Measurements from ENCODE around the gene INPP5K. TPM values are rescaled to one million over a fixed set of nuclear protein-coding genes. Genes with fewer than 3 reads are reported as not detected.

INPP5K gene
- total and polyA plus RNA-seq, 2 experiments from 2014 or later, result 36.1 to 42.3 TPM

- Histone ChIP-seq H3K9me3 (ENCODE audit: low read depth) (no peaks in the 10 kb centered on the region), H3K36me3 (ENCODE audit: low read depth) (no peaks in the 10 kb centered on the region), H3K79me2 (ENCODE audit: insufficient read depth) (peaks cover 25% of the 10 kb centered on the region), H3K27ac (no peak overlapping the region), H2AFZ (no peak overlapping the region), H3K4me1 (ENCODE audit: insufficient read depth) (peaks cover 34% of the 10 kb centered on the region), H3K4me3 (no peak overlapping the region), H3K9me2 (ENCODE audit: insufficient read depth) (no peaks in the 10 kb centered on the region), H3K4me2 (ENCODE audit: unreplicated experiment) (no peak overlapping the region), H3F3A (ENCODE audit: insufficient read depth) (peaks cover 25% of the 10 kb centered on the region), H3K27me3 (replicated peaks; ENCODE audit: insufficient read depth) (no peaks in the 10 kb centered on the region), H4K20me1 (ENCODE audit: insufficient read depth) (no peaks in the 10 kb centered on the region), H3K9ac (no peak overlapping the region)
- no peak for DNase-seq
- TF ChIP-seq EZH2 (IDR thresholded peaks at IDR 0.05; ENCODE audit: insufficient read depth, poor library complexity, severe bottlenecking) (no peak), EZH2phosphoT487 (IDR thresholded peaks at IDR 0.05; ENCODE audit: insufficient read depth, low read depth) (no peak)
- in situ Hi-C loops (cut with MboI), result no loop called here
- 93 to 100% methylated on average over 15 to 23 of the region's 23 CpGs for WGBS, 2 experiments (ENCODE audit: low coverage in 1 of 2, low lambda C conversion rate in 2 of 2, missing lambda C conversion rate in 2 of 2)
These were observed 23.0 kb downstream of the INPP5K start for GRCh38 chr17:1493291-1493980.

DNA sequence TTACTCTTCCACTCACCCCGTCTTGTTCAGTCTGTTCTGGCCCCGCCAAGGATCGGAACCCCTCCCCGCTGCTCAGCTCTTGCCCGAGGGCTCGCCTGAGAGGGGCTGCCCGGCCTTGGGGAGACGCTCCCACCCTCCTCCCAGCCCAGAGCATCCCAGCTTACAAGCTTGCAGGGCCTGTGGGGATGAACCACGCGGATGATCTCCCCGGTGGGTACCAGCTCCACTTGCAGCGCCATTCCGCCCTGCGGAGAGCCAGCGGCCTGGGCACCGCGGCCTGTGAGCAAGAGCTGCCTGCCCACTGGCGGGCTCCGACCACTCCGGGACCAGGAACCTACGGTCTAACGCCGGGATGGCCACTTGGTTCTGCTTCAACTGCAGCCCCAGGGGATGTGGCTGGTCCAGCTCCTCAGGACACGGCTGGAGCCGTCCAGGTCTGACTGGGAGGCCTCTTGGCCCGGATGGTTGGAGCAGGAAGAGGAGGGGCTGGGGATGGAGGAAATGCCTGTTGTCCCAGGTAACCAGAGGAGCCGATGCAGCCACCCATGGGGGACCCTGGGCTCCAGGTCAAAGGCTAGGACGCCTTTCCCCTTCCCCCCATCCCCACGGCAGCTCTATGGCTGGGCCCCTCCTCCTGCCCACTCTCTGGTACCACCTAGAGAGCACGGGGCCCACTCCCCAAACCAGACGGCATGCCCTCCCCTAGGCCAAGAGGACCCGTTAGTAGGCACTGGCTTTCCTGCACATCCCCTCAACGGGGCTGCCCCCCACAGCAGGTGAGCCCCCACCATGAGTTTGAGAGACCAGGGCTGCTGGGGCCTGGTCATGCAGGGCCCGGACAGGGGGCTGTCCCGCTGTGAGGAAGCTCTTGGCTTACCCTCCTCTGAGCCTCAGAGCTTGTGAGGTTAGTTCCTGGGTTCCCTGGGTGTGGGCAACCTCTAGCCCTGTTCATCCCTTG lies 23.9 kb downstream of the INPP5K start, which contains the start of gene MYO1C:
Gene MYO1C (minus strand): TSS at position 438 of the 958 bp plus-strand sequence. CDS start 199 bp downstream, at position 239.
- 85 to 86% methylated on average over 31 to 35 of the region's 35 CpGs for WGBS, 2 experiments (ENCODE audit: low coverage in 1 of 2, low lambda C conversion rate in 2 of 2, missing lambda C conversion rate in 2 of 2)
- Histone ChIP-seq H3K9ac (peak within 1 kb of the TSS; percentile 84), H3K9me2 (ENCODE audit: insufficient read depth) (no peaks in the 10 kb centered on the region), H3K27me3 (replicated peaks; ENCODE audit: insufficient read depth) (no peaks in the 10 kb centered on the region), H3K36me3 (ENCODE audit: low read depth) (no peaks in the 10 kb centered on the region), H3K9me3 (ENCODE audit: low read depth) (no peaks in the 10 kb centered on the region), H4K20me1 (ENCODE audit: insufficient read depth) (no peaks in the 10 kb centered on the region), H3K4me2 (ENCODE audit: unreplicated experiment) (peak within 1 kb of the TSS; percentile 82), H3F3A (ENCODE audit: insufficient read depth) (peaks cover 27% of the 10 kb centered on the region), H2AFZ (peak within 1 kb of the TSS; percentile 78), H3K4me1 (ENCODE audit: insufficient read depth) (peaks cover 34% of the 10 kb centered on the region), H3K27ac (no peak within 1 kb of the TSS), H3K79me2 (ENCODE audit: insufficient read depth) (peaks cover 25% of the 10 kb centered on the region), H3K4me3 (peak within 1 kb of the TSS; percentile 81)
- no peak for DNase-seq
- in situ Hi-C loops (cut with MboI), result no loop called here
- TF ChIP-seq EZH2phosphoT487 (IDR thresholded peaks at IDR 0.05; ENCODE audit: insufficient read depth, low read depth) (no peak), EZH2 (IDR thresholded peaks at IDR 0.05; ENCODE audit: insufficient read depth, poor library complexity, severe bottlenecking) (no peak)

- Histone ChIP-seq H3K4me3 (peak overlapping the region; percentile 84), H3K36me3 (ENCODE audit: low read depth) (no peaks in the 10 kb centered on the region), H3K27me3 (replicated peaks; ENCODE audit: insufficient read depth) (no peaks in the 10 kb centered on the region), H3K27ac (peak overlapping the region; percentile 43), H2AFZ (peak overlapping the region; percentile 78), H3K9ac (peak overlapping the region; percentile 84), H3K79me2 (ENCODE audit: insufficient read depth) (peaks cover 25% of the 10 kb centered on the region), H4K20me1 (ENCODE audit: insufficient read depth) (no peaks in the 10 kb centered on the region), H3F3A (ENCODE audit: insufficient read depth) (peaks cover 30% of the 10 kb centered on the region), H3K4me2 (ENCODE audit: unreplicated experiment) (peak overlapping the region; percentile 87), H3K9me2 (ENCODE audit: insufficient read depth) (no peaks in the 10 kb centered on the region), H3K9me3 (ENCODE audit: low read depth) (no peaks in the 10 kb centered on the region), H3K4me1 (ENCODE audit: insufficient read depth) (peaks cover 34% of the 10 kb centered on the region)
- in situ Hi-C loops (cut with MboI), result no loop called here
- peak; percentile 84 for DNase-seq
- no peak for TF ChIP-seq EZH2phosphoT487 (IDR thresholded peaks at IDR 0.05; ENCODE audit: insufficient read depth, low read depth)
- no peak for TF ChIP-seq EZH2 (IDR thresholded peaks at IDR 0.05; ENCODE audit: insufficient read depth, poor library complexity, severe bottlenecking)
- 2 to 7% methylated on average over 21 to 93 of the region's 94 CpGs for WGBS, 2 experiments (ENCODE audit: low coverage in 1 of 2, low lambda C conversion rate in 2 of 2, missing lambda C conversion rate in 2 of 2)
These were observed 24.8 kb downstream of the INPP5K start for GRCh38 chr17:1491443-1492248.

Measured in GM23248 (cell line).